ENCODE results near the gene RBPMS2. TPM values are rescaled to one million over a fixed set of nuclear protein-coding genes. Genes with fewer than 3 reads are reported as not detected.

Gene RBPMS2
- total RNA-seq, 1 donor from 2014 or later, result 0.09 TPM

DNA sequence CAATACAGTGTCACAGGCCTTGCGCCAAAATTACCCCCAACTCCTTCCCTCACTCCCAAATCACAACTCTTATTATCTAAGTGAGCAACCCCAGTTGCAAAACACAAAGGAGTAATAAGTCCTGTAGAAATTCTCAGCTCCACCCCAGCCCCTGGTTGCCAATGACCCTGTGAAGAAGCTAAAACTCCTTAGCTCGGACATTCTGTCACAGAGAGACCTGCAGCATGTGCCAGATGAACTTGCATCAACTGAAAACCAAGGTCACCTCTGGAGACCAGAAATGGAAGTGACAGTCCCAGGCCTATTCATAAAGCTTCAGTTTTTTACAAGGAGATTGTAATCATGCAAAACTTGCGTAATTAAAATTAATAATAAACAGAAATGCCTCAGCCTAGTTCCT lies 55.2 kb downstream of the RBPMS2 start:
- intact Hi-C loops (cut with micrococcal nuclease), result no loop called here
- Mint-ChIP-seq H3K9me3 (no peaks in the 10 kb centered on the region), H3K4me3 (ENCODE audit: low read depth) (no peak overlapping the region), H3K4me1 (ENCODE audit: low read depth) (no peaks in the 10 kb centered on the region), H3K36me3 (ENCODE audit: low read depth) (no peaks in the 10 kb centered on the region), H3K27me3 (ENCODE audit: low read depth) (no peaks in the 10 kb centered on the region), H3K27ac (no peak overlapping the region)
- no peak for DNase-seq (ENCODE audit: low spot score)

GRCh38 chr15:64717735-64718495 lies 57.5 kb downstream of the RBPMS2 start:
- Mint-ChIP-seq H3K36me3 (ENCODE audit: low read depth) (no peaks in the 10 kb centered on the region), H3K27me3 (ENCODE audit: low read depth) (no peaks in the 10 kb centered on the region), H3K4me1 (ENCODE audit: low read depth) (no peaks in the 10 kb centered on the region), H3K4me3 (ENCODE audit: low read depth) (no peak overlapping the region), H3K9me3 (no peaks in the 10 kb centered on the region), H3K27ac (no peak overlapping the region)
- DNase-seq (ENCODE audit: low spot score), result no peak
- intact Hi-C loops (cut with micrococcal nuclease), result no loop called here

DNA sequence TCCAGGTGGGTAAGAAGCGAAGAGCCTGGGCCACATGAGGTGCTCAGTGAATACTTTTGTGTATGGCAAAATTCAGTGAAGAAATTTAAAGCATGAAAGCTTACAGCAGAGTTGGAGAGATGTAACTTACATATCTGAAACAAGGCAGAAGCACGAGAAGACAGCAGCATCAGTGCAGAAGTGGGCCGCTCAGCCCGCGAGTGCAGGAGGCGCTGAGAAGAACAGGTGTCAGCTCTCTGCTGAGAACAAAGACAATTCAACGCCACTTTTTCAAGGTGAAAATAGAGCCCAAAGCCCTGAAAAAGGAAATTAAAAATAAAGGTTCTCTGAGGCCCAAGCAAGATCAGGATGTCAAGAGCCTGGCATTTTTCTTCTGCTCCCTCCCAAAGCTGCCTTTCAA lies 58.3 kb downstream of the RBPMS2 start:
- H3K27me3 Mint-ChIP-seq (ENCODE audit: low read depth), result no peaks in the 10 kb centered on the region
- DNase-seq (ENCODE audit: low spot score), result no peak
- no peaks in the 10 kb centered on the region for H3K9me3 Mint-ChIP-seq
- no peaks in the 10 kb centered on the region for H3K4me1 Mint-ChIP-seq (ENCODE audit: low read depth)
- H3K4me3 Mint-ChIP-seq (ENCODE audit: low read depth), result no peak overlapping the region
- H3K27ac Mint-ChIP-seq, result no peak overlapping the region
- no peaks in the 10 kb centered on the region for H3K36me3 Mint-ChIP-seq (ENCODE audit: low read depth)
- intact Hi-C loops (cut with micrococcal nuclease), result no loop called here

DNA sequence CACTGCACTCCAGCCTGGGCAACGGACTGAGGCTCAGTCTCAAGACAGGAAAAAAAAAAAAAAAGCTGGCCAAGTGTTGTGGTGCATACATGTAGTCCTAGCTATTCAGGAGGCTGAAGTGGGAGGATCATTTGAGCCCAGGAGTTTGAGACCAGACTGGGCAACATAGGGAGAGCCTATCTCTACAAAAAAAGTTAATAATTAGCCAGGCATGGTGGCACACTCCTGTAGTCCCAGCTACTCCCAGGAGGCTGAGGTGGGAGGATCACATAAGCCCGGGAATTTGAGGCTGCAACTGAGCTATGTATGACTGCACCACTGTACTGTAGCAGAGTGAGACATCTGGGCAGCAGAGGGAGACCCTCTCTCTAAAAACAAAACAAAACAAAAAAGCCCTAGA lies 58.9 kb downstream of the RBPMS2 start:
- H3K4me3 Mint-ChIP-seq (ENCODE audit: low read depth), result no peak overlapping the region

GRCh38 chr15:64713592-64713991 lies 61.8 kb downstream of the RBPMS2 start:
- H3K36me3 Mint-ChIP-seq (ENCODE audit: low read depth), result no peaks in the 10 kb centered on the region
- no peak overlapping the region for H3K4me3 Mint-ChIP-seq (ENCODE audit: low read depth)
- no peaks in the 10 kb centered on the region for H3K27me3 Mint-ChIP-seq (ENCODE audit: low read depth)
- H3K4me1 Mint-ChIP-seq (ENCODE audit: low read depth), result peaks cover 3% of the 10 kb centered on the region
- DNase-seq (ENCODE audit: low spot score), result no peak
- H3K9me3 Mint-ChIP-seq, result no peaks in the 10 kb centered on the region
- intact Hi-C loops (cut with micrococcal nuclease), result no loop called here
- no peak overlapping the region for H3K27ac Mint-ChIP-seq

More for the DNA sequence above, 58.9 kb downstream of the RBPMS2 start:
- H3K4me1 Mint-ChIP-seq (ENCODE audit: low read depth), result no peaks in the 10 kb centered on the region
- H3K27ac Mint-ChIP-seq, result no peak overlapping the region
- no peaks in the 10 kb centered on the region for H3K36me3 Mint-ChIP-seq (ENCODE audit: low read depth)
- no peaks in the 10 kb centered on the region for H3K9me3 Mint-ChIP-seq
- DNase-seq (ENCODE audit: low spot score), result no peak
- no peaks in the 10 kb centered on the region for H3K27me3 Mint-ChIP-seq (ENCODE audit: low read depth)
- intact Hi-C loops (cut with micrococcal nuclease), result no loop called here

GRCh38 chr15:64712353-64712752 lies 63.0 kb downstream of the RBPMS2 start:
- intact Hi-C loops (cut with micrococcal nuclease), result no loop called here
- Mint-ChIP-seq H3K27ac (no peak overlapping the region), H3K9me3 (no peaks in the 10 kb centered on the region), H3K36me3 (ENCODE audit: low read depth) (no peaks in the 10 kb centered on the region), H3K27me3 (ENCODE audit: low read depth) (no peaks in the 10 kb centered on the region), H3K4me1 (ENCODE audit: low read depth) (peaks cover 3% of the 10 kb centered on the region), H3K4me3 (ENCODE audit: low read depth) (no peak overlapping the region)
- DNase-seq (ENCODE audit: low spot score), result no peak

DNA sequence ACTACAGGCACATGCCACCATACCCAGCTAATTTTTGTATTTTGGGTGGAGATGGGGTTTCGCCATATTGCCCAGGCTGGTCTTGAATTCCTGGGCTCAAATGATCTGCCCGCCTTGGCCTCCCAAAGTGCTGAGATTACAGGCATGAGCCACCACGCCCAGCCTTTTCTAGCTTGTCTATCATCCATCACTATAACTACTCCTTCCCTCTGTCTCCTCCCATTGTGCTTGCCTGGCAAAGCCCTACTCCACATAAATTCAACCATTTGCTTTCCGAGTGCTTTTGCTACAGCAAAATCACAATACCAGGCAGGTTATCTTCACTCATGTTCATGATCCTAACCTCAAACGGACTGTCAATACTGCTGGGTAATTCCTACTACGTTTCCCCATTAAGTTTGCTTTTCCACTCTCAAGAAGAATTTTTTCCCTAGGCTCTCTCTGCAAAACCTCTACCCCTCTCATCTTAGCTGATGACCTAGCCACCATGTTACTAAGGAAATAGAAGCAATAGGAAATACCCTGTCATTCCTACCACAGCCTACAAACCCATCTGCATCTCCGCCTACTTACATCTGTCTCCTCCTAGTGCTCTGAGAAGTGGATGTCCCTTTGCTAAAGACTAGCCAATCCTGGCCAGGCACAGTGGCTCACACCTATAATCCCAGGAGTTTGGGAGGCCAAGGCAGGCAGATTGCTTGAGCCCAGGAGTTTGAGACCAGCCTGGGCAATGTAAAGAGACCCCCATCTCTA lies 64.5 kb downstream of the RBPMS2 start:
- Mint-ChIP-seq H3K9me3 (no peaks in the 10 kb centered on the region), H3K4me1 (ENCODE audit: low read depth) (peaks cover 3% of the 10 kb centered on the region), H3K27me3 (ENCODE audit: low read depth) (no peaks in the 10 kb centered on the region), H3K36me3 (ENCODE audit: low read depth) (no peaks in the 10 kb centered on the region), H3K4me3 (ENCODE audit: low read depth) (no peak overlapping the region), H3K27ac (no peak overlapping the region)
- intact Hi-C loops (cut with micrococcal nuclease), result no loop called here
- DNase-seq (ENCODE audit: low spot score), result no peak

DNA sequence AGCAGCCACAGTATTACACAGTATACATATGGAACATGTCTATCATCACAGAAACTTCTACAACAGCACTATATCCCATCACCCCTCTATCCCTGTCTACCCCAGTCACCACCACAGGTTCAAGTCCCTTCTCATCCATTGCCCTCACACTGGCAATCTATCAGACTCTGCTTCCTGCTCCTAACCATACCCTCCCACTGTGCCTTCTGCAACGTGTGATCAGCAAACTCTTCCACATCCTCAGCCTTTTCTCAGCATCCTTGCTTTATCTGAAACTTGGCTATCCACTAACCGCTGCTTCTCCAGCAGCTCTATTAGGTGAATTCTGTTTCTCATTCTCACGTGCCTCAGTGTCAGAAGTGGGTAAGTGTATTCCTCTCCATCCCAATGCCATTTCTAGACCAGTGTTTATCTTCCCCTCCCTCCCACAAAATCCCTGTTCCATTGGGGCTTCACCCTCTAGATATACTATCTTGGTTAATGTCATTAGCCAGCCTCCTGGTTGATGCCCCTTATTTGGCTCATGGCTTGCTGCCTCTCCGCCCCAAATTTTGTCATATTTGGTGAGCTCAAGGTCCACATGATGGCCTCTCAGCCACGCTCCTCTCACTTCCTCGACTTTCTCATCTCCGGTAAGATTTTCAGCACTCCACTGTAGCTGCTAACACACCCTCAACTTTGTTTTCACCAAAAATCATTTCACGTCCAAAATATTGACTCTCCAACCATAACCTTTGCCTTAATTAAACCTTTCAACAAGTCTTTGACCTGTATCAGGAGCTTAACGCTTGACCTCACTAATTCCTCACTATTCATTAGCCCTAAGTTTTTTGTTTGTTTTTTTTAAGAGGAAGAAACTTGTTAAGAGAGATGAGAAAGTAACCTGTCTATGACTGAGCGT lies 69.1 kb downstream of the RBPMS2 start:
- no peaks in the 10 kb centered on the region for H3K9me3 Mint-ChIP-seq
- no peak overlapping the region for H3K4me3 Mint-ChIP-seq (ENCODE audit: low read depth)
- no peaks in the 10 kb centered on the region for H3K36me3 Mint-ChIP-seq (ENCODE audit: low read depth)
- intact Hi-C loops (cut with micrococcal nuclease), result no loop called here
- no peaks in the 10 kb centered on the region for H3K27me3 Mint-ChIP-seq (ENCODE audit: low read depth)
- no peak for DNase-seq (ENCODE audit: low spot score)
- peaks cover 22% of the 10 kb centered on the region for H3K4me1 Mint-ChIP-seq (ENCODE audit: low read depth)
- H3K27ac Mint-ChIP-seq, result no peak overlapping the region

- no peak overlapping the region for H3K4me3 Mint-ChIP-seq (ENCODE audit: low read depth)
These were observed 70.4 kb downstream of the RBPMS2 start for GRCh38 chr15:64705006-64705405.

DNA sequence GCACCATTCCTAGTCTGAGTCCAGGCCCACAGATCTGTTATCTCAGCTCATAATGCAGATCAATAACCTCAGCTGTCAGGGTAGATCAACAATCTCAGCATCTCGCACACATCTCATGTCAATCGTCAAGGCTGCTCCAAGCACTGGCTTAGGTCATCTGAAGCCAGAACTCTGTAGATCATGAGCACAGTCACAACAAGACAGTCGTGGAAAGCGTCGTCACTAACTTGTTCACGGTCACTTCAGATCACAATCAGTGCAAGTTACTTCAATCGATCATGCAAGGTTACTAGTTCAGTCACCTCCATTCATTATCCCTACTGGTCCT lies 71.8 kb downstream of the RBPMS2 start:
- H3K36me3 Mint-ChIP-seq (ENCODE audit: low read depth), result peaks cover 9% of the 10 kb centered on the region
- H3K4me3 Mint-ChIP-seq (ENCODE audit: low read depth), result peak overlapping the region; percentile 87
- intact Hi-C loops (cut with micrococcal nuclease), result loop anchor here (1.0 to 5.0 kb wide), 2 partner anchors 28 to 479 kb away; no protein-coding TSS in a partner anchor
- no peaks in the 10 kb centered on the region for H3K9me3 Mint-ChIP-seq
- no peaks in the 10 kb centered on the region for H3K27me3 Mint-ChIP-seq (ENCODE audit: low read depth)
- no peak for DNase-seq (ENCODE audit: low spot score)
- peaks cover 39% of the 10 kb centered on the region for H3K4me1 Mint-ChIP-seq (ENCODE audit: low read depth)
- peak overlapping the region; percentile 83 for H3K27ac Mint-ChIP-seq

More at GRCh38 chr15:64705006-64705405, 70.4 kb downstream of the RBPMS2 start:
- Mint-ChIP-seq H3K36me3 (ENCODE audit: low read depth) (peaks cover 6% of the 10 kb centered on the region), H3K27ac (no peak overlapping the region), H3K4me1 (ENCODE audit: low read depth) (peaks cover 30% of the 10 kb centered on the region), H3K27me3 (ENCODE audit: low read depth) (no peaks in the 10 kb centered on the region), H3K9me3 (no peaks in the 10 kb centered on the region)
- intact Hi-C loops (cut with micrococcal nuclease), result no loop called here
- DNase-seq (ENCODE audit: low spot score), result no peak

DNA sequence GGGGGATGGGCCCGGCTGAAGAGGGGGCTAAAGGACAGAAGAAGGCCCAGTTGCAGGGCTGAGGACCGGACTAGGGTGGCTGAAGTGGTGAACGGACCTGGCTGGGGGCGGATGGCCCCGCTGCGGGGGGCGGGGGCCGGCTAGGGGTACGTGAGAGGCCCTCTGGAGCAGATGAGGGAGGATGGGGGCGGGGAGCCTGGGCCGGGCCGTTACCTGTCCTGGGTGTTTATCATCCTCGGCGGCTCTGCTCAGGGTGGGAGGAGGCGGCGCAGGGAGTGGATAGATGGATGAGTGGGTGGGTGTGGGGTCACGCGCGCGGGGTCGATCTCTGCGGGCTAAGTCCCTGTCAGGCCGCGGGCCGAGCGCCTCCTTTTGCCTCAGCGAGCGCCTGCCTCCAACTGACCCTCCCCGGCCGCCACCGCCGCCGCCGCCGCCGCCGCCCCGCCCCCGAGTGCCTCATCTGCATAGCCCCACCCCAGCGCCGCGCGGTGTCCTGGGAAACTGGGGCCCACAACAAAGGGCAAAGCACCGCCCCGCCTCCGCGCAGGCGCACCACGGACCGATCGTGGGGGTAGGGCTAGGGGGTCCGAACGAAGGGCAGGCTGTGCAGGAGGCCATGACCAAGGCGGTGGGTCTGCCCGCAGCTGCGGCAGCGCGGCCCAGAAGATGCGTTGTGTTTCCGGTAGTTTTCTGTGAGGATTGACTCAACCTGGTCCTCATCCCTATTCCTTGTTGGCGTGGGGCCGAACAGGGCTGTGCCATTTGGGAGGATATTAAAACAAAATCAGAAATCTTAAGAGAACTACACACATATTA lies 72.4 kb downstream of the RBPMS2 start:
- Mint-ChIP-seq H3K27ac (peak overlapping the region; percentile 83), H3K4me1 (ENCODE audit: low read depth) (peaks cover 44% of the 10 kb centered on the region), H3K36me3 (ENCODE audit: low read depth) (peaks cover 9% of the 10 kb centered on the region), H3K27me3 (ENCODE audit: low read depth) (no peaks in the 10 kb centered on the region), H3K9me3 (no peaks in the 10 kb centered on the region), H3K4me3 (ENCODE audit: low read depth) (peak overlapping the region; percentile 87)
- intact Hi-C loops (cut with micrococcal nuclease), result loop anchor here (1.0 to 5.0 kb wide), 2 partner anchors 28 to 479 kb away; no protein-coding TSS in a partner anchor
- DNase-seq (ENCODE audit: low spot score), result peak; percentile 92

Measured in activated T-helper 2 cell treated with anti-CD3 and anti-CD28 coated beads, Interferon-gamma antibody, Interleukin-2, Interleukin-4, amounts not matched to agents 10 μg/mL and 5 μg/mL and 100 μg/mL, durations not matched to agents 14 hours and 24 hours and 36 hours (primary cell).